Stimulated activated naive B cell treated with anti-CD40 and anti-IgM and Interleukin-4, amounts not matched to agents 10 μg/mL and 1 μg/mL and 100 μg/mL, for 72 hours (primary cell): Measurements from ENCODE around the gene TTC7B.

Source experiments
- ATAC-seq, 2 donors: fragments of 150-1000 bp; cut with Tn5 transposase; replicated peaks; 2 replicates each; pipeline ENCODE4 v1.10.0; 2021; ENCODE audit warnings: moderate library complexity in 1 of 2
- DNase-seq: peaks from one replicate; pipeline ENCODE4 v3.0.0; 2021
- H3K27ac Mint-ChIP-seq: one replicate; pipeline ENCODE4 v1.8.0; 2022; ENCODE audit warnings: mild to moderate bottlenecking, mixed read lengths
- H3K27me3 Mint-ChIP-seq, 2 donors: one replicate each; pipeline ENCODE4 v1.8.0; 2022; ENCODE audit warnings: mixed read lengths in 2 of 2
- H3K36me3 Mint-ChIP-seq, 2 donors: one replicate each; pipeline ENCODE4 v1.8.0; 2022; ENCODE audit warnings: mixed read lengths in 2 of 2, mild to moderate bottlenecking in 1 of 2
- H3K4me1 Mint-ChIP-seq, 2 donors: one replicate each; pipeline ENCODE4 v1.8.0; 2022; ENCODE audit warnings: mixed read lengths in 2 of 2, mild to moderate bottlenecking in 1 of 2
- H3K4me3 Mint-ChIP-seq, 2 donors: one replicate each; pipeline ENCODE4 v1.8.0; 2022; ENCODE audit warnings: mild to moderate bottlenecking in 2 of 2, mixed read lengths in 2 of 2, moderate library complexity in 1 of 2
- H3K9me3 Mint-ChIP-seq, 2 donors: one replicate each; pipeline ENCODE4 v1.8.0; 2022; ENCODE audit warnings: mixed read lengths in 2 of 2, mild to moderate bottlenecking in 1 of 2

Gene TTC7B

DNA sequence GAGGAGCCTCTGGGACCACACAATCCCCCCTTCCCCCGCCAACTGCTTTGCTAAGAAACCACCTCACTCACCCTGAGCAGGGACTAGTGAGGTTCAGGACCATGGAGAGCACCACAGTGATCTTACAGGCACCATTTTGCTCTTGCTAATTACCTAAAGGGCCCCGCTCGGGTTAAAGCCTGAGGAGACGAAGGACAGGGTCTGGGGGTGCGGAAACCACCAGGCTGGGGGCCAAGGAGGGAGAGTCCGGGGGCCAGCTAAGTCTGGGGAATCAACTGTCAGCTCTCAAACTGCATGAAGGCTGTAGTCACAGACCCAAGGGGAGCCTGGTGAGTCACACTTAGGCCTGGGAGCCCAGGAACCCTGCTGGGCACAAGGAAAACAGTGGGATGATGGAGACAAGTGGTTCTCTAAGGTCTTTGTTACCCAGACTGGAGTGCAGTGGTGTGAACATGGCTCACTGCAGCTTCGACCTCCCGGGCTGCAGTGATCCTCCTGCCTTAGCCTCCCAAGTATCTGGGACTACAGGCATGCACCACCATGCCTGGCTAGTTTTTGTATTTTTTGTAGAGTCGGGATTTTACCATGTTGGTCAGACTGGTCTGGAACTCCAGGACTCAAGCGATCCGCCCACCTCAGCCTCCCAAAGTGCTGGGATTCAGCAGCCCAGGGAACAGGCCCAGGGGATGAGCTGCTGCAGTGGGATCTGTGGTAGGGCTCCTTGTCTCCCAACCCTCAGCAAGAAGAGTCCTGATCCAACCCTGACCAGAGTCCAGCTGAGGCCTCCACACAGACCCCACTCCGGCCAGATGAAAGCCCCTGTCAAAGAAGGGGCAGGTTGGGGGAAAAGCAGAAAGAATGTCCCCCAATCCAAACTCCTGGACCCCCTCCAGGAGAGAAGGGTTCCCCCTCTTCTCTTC lies 320.6 kb downstream of the TTC7B start:
- H3K9me3 Mint-ChIP-seq, result peaks cover 4 to 8% of the 10 kb centered on the region in 2 donors
- no peaks in the 10 kb centered on the region for H3K36me3 Mint-ChIP-seq
- peaks cover 0 to 2% of the 10 kb centered on the region in 2 donors for H3K4me1 Mint-ChIP-seq
- H3K27ac Mint-ChIP-seq, result no peak overlapping the region
- H3K4me3 Mint-ChIP-seq, result no peak overlapping the region
- ATAC-seq (no peak), DNase-seq (no peak)
- H3K27me3 Mint-ChIP-seq, result peaks cover 21 to 34% of the 10 kb centered on the region in 2 donors

DNA sequence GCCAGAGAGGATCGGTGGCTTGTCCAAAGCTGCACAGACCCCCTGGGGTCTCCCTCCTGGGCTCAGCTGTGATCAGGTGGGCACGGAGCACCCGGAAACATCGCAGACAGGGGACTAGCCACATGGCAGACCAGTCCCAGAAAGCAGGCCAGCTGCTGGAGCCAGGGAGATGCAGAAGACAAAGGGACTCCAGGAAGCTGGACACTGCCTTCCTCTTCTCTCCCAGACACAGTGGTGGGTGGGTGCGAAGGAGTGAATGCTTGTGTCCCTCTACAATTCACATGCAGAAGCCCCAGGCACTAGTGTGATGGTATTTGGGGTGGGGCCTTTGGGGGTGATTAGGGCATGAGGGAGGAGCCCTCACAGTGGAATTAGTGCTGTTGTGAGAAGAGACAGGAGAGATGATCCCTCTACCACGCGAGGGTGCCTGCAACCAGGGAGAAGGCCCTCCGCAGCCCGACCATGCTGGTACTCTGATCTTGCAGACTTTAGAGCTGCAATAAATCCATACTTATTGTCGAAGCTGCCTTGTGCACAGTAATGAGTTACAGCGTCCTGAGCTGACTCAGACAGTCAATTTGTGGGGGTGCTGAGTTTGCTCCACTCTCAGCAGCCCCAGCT lies 324.2 kb downstream of the TTC7B start:
- H3K27ac Mint-ChIP-seq, result no peak overlapping the region

DNA sequence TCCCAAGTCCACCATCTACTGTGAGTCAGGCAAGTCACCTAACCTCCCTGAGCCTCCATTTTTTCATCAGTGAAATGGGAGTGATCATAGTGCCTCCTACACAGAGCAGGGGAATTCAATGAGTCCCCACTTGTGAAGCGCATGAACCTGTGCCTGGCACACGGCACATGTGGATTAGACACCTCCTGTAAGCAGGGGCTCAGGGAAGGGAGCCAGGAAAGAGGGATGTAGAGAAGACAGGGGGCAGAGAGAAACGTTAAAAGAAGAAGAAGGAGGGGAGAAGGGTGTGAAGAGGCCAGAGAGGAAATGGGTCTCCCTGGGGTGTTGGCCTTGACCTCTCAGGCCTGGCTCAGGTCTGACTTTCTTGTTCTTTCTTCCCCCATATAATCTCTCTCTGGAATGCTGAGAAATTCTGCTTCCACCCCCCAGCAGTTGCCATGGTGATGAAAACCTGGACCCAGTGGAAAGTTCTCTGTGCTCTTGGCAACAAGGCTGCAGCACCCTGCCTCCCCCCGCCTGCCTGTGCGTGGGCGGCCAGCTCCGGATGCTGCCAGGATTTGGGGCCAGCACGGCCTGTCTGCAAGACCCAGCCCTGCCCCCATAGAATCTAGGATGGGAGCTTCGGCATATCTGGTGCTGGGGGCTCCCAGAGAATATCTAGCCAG lies 324.9 kb downstream of the TTC7B start:
- ATAC-seq, result no peak
- DNase-seq, result no peak
- no peaks in the 10 kb centered on the region for H3K4me1 Mint-ChIP-seq
- peaks cover 5 to 7% of the 10 kb centered on the region in 2 donors for H3K9me3 Mint-ChIP-seq
- H3K27ac Mint-ChIP-seq, result no peak overlapping the region
- H3K4me3 Mint-ChIP-seq, result no peak overlapping the region
- H3K36me3 Mint-ChIP-seq, result no peaks in the 10 kb centered on the region
- H3K27me3 Mint-ChIP-seq, result peaks cover 6 to 11% of the 10 kb centered on the region in 2 donors

More for the DNA sequence above, 324.2 kb downstream of the TTC7B start:
- Mint-ChIP-seq H3K4me1 (no peaks in the 10 kb centered on the region), H3K9me3 (peaks cover 7% of the 10 kb centered on the region in 2 donors), H3K27me3 (peaks cover 6 to 7% of the 10 kb centered on the region in 2 donors), H3K4me3 (no peak overlapping the region), H3K36me3 (no peaks in the 10 kb centered on the region)
- no peak for DNase-seq
- no peak for ATAC-seq

DNA sequence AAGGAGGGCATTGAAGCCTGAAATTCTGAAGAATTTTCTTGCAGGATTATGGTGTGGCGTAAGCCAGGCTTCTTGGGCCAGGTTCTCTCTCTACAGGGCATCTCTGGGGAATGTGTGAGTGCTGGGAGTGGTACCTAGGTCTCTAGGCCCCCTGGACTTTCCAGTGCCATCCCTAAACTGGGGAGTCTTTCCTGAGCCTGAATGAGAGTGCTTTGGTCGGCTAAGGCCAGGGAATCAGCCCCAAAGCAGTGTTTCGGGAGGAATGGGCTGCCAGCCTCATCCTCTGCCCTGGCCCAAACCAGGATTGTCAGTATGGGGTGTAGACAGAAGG lies 325.5 kb downstream of the TTC7B start:
- Mint-ChIP-seq H3K27me3 (peaks cover 6 to 12% of the 10 kb centered on the region in 2 donors), H3K4me1 (no peaks in the 10 kb centered on the region), H3K27ac (no peak overlapping the region), H3K36me3 (no peaks in the 10 kb centered on the region), H3K9me3 (peaks cover 5 to 7% of the 10 kb centered on the region in 2 donors), H3K4me3 (no peak overlapping the region)
- DNase-seq, result no peak
- ATAC-seq, result no peak

DNA sequence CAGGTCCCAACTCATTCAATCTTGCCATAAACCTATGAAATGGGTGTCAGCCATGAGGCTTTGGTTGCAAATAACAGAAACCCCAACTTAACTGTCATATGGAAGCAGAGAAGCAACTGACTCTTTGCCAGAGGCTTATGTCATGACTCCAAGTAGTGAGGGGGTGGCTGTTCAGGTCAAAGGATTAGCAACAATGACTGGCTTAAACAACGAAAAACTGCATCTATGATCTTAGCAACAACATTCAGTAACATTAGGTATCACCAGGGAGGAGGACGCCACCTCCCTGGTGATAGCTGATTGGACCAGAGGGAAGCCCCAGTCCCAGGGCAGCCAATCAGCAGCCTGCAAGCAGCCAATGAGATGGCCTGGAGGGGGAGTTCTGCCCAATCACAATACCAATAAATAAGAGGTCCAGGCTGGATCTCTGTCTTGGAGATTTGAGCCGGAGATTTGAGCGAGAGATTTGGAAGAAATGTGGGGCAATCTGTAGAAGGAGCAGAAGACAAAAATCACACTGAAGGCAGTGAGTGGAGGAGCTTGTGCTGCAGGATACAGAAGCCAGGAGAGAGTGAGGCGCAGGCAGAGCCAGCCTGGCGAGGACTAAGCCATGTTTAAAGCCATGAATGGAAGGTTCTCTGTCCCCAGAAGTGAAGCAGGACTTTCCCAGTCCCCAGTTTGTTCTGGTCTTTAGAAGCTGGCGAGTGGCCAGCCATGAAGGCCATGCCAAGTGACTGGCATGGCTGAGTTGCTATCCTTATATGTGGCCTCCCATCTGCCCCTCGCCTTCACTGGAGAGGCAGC lies 326.1 kb downstream of the TTC7B start:
- H3K4me1 Mint-ChIP-seq, result no peaks in the 10 kb centered on the region

DNA sequence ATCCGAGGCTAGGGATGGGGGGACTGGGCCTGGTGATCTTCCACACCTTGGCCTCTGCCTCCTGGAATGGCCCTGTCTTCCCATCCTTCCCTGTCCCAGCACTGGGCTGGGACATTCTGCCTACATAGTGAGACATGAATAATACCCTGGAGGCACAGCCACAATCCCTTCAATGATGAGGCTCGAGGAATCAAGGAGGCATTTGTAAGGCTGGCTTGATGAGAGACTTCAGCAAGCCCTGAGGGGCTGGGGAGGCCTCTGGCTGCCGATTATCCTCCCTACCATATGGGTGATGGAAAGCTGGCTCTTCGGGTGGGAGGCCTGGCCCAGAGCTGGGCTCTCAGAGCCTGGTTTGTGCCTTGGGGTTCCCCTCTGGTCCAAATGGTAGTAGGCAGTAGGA lies 326.9 kb downstream of the TTC7B start:
- no peak for ATAC-seq
- H3K4me3 Mint-ChIP-seq, result no peak overlapping the region
- H3K36me3 Mint-ChIP-seq, result no peaks in the 10 kb centered on the region
- peaks cover 9 to 15% of the 10 kb centered on the region in 2 donors for H3K27me3 Mint-ChIP-seq
- no peaks in the 10 kb centered on the region for H3K4me1 Mint-ChIP-seq
- DNase-seq, result no peak
- H3K27ac Mint-ChIP-seq, result no peak overlapping the region
- H3K9me3 Mint-ChIP-seq, result peaks cover 5 to 7% of the 10 kb centered on the region in 2 donors

More for the DNA sequence above, 326.1 kb downstream of the TTC7B start:
- H3K36me3 Mint-ChIP-seq, result no peaks in the 10 kb centered on the region
- peaks cover 5 to 7% of the 10 kb centered on the region in 2 donors for H3K9me3 Mint-ChIP-seq
- H3K27me3 Mint-ChIP-seq, result peaks cover 6 to 12% of the 10 kb centered on the region in 2 donors
- no peak overlapping the region for H3K27ac Mint-ChIP-seq
- H3K4me3 Mint-ChIP-seq, result no peak overlapping the region
- DNase-seq (no peak), ATAC-seq (no peak)

DNA sequence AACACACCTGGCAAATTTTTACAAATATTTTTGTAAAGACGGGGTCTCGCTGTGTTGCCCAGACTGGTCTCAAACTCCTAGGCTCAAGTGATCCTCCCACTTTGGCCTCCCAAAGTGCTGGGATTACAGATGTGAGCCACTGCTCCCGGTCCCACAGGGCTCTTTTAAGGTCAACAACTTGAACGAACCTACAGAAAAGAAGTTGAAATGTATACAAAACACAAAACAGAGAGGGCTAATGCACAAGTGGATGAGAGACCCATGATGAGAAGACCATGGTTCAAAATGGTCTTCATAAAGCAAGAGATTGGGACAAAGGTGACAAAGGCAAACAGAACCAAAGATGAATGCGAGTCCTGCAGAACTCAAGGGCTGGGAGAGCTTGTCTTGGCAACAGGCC lies 328.0 kb downstream of the TTC7B start:
- Mint-ChIP-seq H3K4me1 (no peaks in the 10 kb centered on the region), H3K36me3 (no peaks in the 10 kb centered on the region), H3K27me3 (peaks cover 17 to 22% of the 10 kb centered on the region in 2 donors), H3K27ac (no peak overlapping the region), H3K9me3 (peaks cover 5 to 7% of the 10 kb centered on the region in 2 donors), H3K4me3 (no peak overlapping the region)
- DNase-seq, result no peak
- ATAC-seq, result no peak

DNA sequence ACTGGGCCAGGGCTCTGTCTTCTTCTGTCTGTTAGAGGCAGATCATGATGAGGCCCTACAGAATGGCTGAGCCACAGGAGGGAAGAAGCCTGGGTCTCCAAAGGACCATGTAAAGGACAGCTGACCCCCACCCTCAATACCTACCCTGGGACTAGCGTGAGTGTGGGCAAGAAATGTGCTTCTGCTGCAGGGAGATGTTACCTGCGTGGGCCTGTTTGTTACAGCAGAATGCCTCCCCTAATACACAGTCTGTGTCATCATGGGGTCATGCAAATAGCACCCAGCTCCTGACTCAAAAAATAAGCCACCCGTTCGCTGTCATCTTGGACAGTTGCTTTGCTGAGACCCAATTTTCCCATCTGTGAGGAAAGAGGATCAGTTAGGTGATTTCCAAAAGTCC lies 328.8 kb downstream of the TTC7B start:
- no peak for ATAC-seq
- no peak overlapping the region for H3K27ac Mint-ChIP-seq
- no peak overlapping the region for H3K4me3 Mint-ChIP-seq

DNA sequence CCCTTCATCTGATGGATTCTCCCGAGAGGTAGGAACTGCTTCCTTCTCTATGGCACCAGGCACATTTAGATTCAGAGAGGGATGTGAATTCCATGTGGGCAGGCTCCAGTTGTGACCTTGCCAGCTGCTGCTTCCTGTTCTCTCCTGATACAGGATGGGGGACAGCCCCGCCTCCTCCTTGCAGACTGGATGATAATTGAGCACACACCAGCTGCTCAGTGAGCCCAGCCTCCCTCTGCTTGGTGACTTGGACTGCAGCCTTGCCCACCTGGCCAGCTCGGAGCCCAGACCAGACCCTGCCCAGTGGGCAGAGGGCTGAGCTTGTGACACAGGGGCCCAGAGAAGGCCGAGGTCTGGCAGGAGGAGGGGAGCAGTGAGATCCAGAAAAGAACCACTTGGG lies 329.2 kb downstream of the TTC7B start:
- Mint-ChIP-seq H3K4me1 (no peaks in the 10 kb centered on the region), H3K36me3 (no peaks in the 10 kb centered on the region)
- no peak for ATAC-seq

More for the DNA sequence above, 328.8 kb downstream of the TTC7B start:
- H3K36me3 Mint-ChIP-seq, result no peaks in the 10 kb centered on the region
- peaks cover 18 to 23% of the 10 kb centered on the region in 2 donors for H3K27me3 Mint-ChIP-seq
- no peaks in the 10 kb centered on the region for H3K4me1 Mint-ChIP-seq
- no peak for DNase-seq
- H3K9me3 Mint-ChIP-seq, result peaks cover 2 to 7% of the 10 kb centered on the region in 2 donors

DNA sequence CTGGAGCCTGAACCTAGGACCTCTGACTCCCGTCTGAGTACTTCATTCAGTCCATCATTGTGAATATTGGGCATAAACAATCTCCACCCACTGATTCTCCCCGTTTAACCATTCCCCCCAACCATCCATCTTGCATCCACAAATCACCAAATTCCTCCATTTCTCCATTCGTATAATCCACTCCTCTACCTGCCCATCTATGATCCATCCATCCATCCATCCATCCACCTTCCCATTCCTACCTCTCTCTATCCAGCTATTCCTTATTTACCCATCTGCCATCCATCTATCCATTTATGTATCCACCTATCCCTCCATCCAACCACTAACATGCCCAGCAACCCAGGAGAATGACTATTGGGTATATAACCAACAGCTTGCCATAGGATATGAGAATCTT lies 331.9 kb downstream of the TTC7B start:
- ATAC-seq, result no peak
- H3K9me3 Mint-ChIP-seq, result peaks cover 3 to 6% of the 10 kb centered on the region in 2 donors
- H3K4me1 Mint-ChIP-seq, result no peaks in the 10 kb centered on the region
- H3K27ac Mint-ChIP-seq, result no peak overlapping the region
- H3K36me3 Mint-ChIP-seq, result no peaks in the 10 kb centered on the region
- H3K27me3 Mint-ChIP-seq, result peaks cover 12 to 26% of the 10 kb centered on the region in 2 donors
- no peak overlapping the region for H3K4me3 Mint-ChIP-seq
- no peak for DNase-seq

More for the DNA sequence above, 329.2 kb downstream of the TTC7B start:
- H3K9me3 Mint-ChIP-seq, result peaks cover 2 to 7% of the 10 kb centered on the region in 2 donors
- peaks cover 17 to 24% of the 10 kb centered on the region in 2 donors for H3K27me3 Mint-ChIP-seq
- H3K27ac Mint-ChIP-seq, result no peak overlapping the region
- no peak overlapping the region for H3K4me3 Mint-ChIP-seq
- no peak for DNase-seq

DNA sequence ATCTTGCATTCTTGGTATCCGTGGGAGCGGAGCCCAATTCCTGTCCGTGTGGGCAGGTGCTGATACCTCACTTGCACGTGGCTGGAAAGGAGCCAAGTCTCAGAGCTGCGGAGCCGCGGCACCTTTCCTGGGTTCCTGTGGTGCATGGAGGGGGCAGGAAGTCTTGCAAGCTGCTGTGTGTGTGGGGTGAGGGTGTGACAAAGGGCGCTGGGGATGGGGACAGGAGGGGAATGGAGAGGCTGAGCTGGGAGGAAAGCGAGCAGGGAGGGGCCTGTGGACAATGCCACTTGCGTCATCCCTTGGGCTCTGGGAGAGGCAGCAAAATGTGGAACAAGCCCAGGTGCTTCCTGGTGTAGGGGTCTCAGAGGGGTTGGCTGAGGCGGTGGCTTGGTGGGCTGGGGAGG lies 332.7 kb downstream of the TTC7B start:
- H3K4me1 Mint-ChIP-seq, result no peaks in the 10 kb centered on the region
- no peaks in the 10 kb centered on the region for H3K36me3 Mint-ChIP-seq
- H3K27ac Mint-ChIP-seq, result no peak overlapping the region
- DNase-seq (no peak), ATAC-seq (no peak)
- H3K4me3 Mint-ChIP-seq, result no peak overlapping the region
- H3K27me3 Mint-ChIP-seq, result peaks cover 12 to 23% of the 10 kb centered on the region in 2 donors
- peaks cover 3 to 6% of the 10 kb centered on the region in 2 donors for H3K9me3 Mint-ChIP-seq

DNA sequence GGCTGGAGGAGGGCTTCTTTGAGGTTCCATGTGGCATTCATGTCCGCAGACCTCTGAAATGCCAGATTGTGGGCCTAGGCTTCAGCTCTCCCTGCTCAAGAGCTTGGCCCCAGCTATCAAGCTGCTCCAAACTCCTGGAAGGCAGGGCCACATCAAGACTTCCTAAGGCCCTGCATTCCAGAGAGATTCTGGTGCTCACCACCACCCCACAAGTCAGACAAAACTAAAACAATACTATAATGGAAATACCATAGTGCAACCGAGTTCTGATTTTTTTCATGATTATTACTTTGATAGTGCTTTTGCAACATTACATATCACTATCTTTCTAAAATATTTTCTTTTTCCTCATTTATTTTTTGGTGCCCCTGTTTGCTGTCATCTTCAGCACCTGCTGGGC lies 333.1 kb downstream of the TTC7B start:
- no peak for DNase-seq
- Mint-ChIP-seq H3K27ac (no peak overlapping the region), H3K27me3 (peaks cover 12 to 23% of the 10 kb centered on the region in 2 donors), H3K4me3 (no peak overlapping the region), H3K4me1 (no peaks in the 10 kb centered on the region), H3K9me3 (peaks cover 3 to 6% of the 10 kb centered on the region in 2 donors), H3K36me3 (no peaks in the 10 kb centered on the region)
- no peak for ATAC-seq

DNA sequence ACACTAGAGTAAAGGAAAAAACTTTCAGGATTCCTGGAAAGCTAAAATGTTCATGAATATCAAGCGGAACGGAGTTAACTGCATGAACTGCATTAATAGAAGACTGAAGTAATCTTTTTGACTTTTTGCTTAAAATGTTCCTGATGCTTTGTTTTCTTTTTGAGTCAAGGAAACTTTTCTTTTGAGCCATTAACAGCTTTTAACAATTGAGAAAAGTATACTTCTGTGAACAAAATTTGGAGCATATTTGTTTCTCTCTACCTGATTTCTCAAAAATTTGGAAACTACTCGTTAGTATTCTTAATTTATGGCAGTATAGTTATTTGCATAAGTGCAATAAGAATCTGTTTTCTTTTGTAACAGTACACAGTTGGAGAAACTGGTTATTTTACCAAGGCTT lies 340.9 kb downstream of the TTC7B start:
- peaks cover 9 to 18% of the 10 kb centered on the region in 2 donors for H3K9me3 Mint-ChIP-seq
- ATAC-seq (no peak), DNase-seq (no peak)
- peaks cover 4 to 11% of the 10 kb centered on the region in 2 donors for H3K27me3 Mint-ChIP-seq
- H3K36me3 Mint-ChIP-seq, result peaks cover 0 to 2% of the 10 kb centered on the region in 2 donors
- no peak overlapping the region for H3K27ac Mint-ChIP-seq
- H3K4me1 Mint-ChIP-seq, result no peaks in the 10 kb centered on the region
- H3K4me3 Mint-ChIP-seq, result no peak overlapping the region
